CD4-positive, alpha-beta T cell (primary cell): Measurements from ENCODE around the gene INPP1. TPM values are rescaled to one million over a fixed set of nuclear protein-coding genes. Genes with fewer than 3 reads are reported as not detected.

ENCODE experiments used
- ATAC-seq: fragments of 200-7000 bp; cut with Tn5 transposase; one replicate; pipeline ENCODE4 v1.10.0; 2022; ENCODE audit warnings: mild to moderate bottlenecking; ENCODE audit not compliant: poor library complexity
- CTCF ChIA-PET: fragments of 350-600 bp; sonication (Branson Sonifier 250); formaldehyde crosslinking; loops from one replicate; lab custom pipeline; 2021; ENCODE audit warnings: antibody characterized with exemption, inconsistent platforms; lab: Charles Lee
- POLR2A ChIA-PET: fragments of 350-600 bp; sonication (Branson Sonifier 250); formaldehyde crosslinking; loops from one replicate; lab custom pipeline; 2021; ENCODE audit warnings: antibody characterized with exemption, inconsistent platforms; lab: Charles Lee
- DNase-seq, 14 experiments: peaks; one replicate each; pipeline ENCODE4 v3.0.0-alpha.2; 2013 to 2020; ENCODE audit warnings: mixed read lengths in 2 of 14
- H3K27ac ChIP-seq, 2 donors: one replicate each; pipeline versions ENCODE4 v1.5.1 to v1.7.0; 2013; ENCODE audit warnings: low read length in 2 of 2, low read depth in 1 of 2, mild to moderate bottlenecking in 1 of 2
- H3K27me3 ChIP-seq, 2 experiments: 1 replicate in 1 of 2; 2 replicates in 1 of 2; pipeline versions ENCODE4 v1.6.1 to v1.7.0; 2013; ENCODE audit warnings: low read length in 2 of 2, control low read depth in 1 of 2, mild to moderate bottlenecking in 1 of 2, moderate library complexity in 1 of 2; ENCODE audit not compliant: insufficient read depth in 2 of 2, control insufficient read depth in 1 of 2
- H3K36me3 ChIP-seq: one replicate; pipeline ENCODE4 v1.6.1; 2013; ENCODE audit warnings: low read length, control low read depth; ENCODE audit not compliant: insufficient read depth
- H3K4me1 ChIP-seq: one replicate; pipeline ENCODE4 v1.6.1; 2013; ENCODE audit warnings: low read length, control low read depth; ENCODE audit not compliant: insufficient read depth
- H3K4me3 ChIP-seq: one replicate; pipeline ENCODE4 v1.5.1; 2013; ENCODE audit warnings: mild to moderate bottlenecking, low read length, moderate library complexity
- H3K9me3 ChIP-seq, 2 experiments: 1 replicate in 1 of 2; 2 replicates in 1 of 2; pipeline versions ENCODE4 v1.6.1 to v1.7.0; 2013; ENCODE audit warnings: low read length in 2 of 2, mild to moderate bottlenecking in 2 of 2, control low read depth in 1 of 2, moderate library complexity in 1 of 2; ENCODE audit not compliant: control insufficient read depth in 1 of 2, insufficient read depth in 1 of 2
- H3K27ac Mint-ChIP-seq: one replicate; pipeline ENCODE4 v1.8.0; 2020; ENCODE audit warnings: mixed read lengths
- H3K27me3 Mint-ChIP-seq: one replicate; pipeline ENCODE4 v1.8.0; 2021; ENCODE audit warnings: mixed read lengths
- H3K36me3 Mint-ChIP-seq: one replicate; pipeline ENCODE4 v1.8.0; 2021; ENCODE audit warnings: low read depth, mixed read lengths
- H3K4me1 Mint-ChIP-seq: one replicate; pipeline ENCODE4 v1.8.0; 2021; ENCODE audit warnings: low read depth, mixed read lengths
- H3K4me3 Mint-ChIP-seq: one replicate; pipeline ENCODE4 v1.8.0; 2020; ENCODE audit warnings: mild to moderate bottlenecking, mixed read lengths
- H3K9me3 Mint-ChIP-seq: one replicate; pipeline ENCODE4 v1.8.0; 2020; ENCODE audit warnings: mixed read lengths
- CTCF ChIP-seq: fragments of 200-600 bp; IDR thresholded peaks from one replicate; pipeline ENCODE4 v1.8.0; 2022; ENCODE audit warnings: antibody characterized with exemption, mild to moderate bottlenecking
- intact Hi-C, 2 experiments: fragments of 100-400 bp; cut with DNase I in 1 of 2; cut with micrococcal nuclease in 1 of 2; formaldehyde crosslinking; loops; one replicate each; pipeline versions ENCODE4 v1.15.1 to v1.9.0; 2023 to 2025; cut with DNase I, micrococcal nuclease
- total RNA-seq, 174 experiments: library from RNA in 2 of 174; stranded (reverse) in 2 of 174; gene quantifications; one replicate each; pipeline ENCODE4 v1.2.3 and lab custom pipeline; 2021 to 2026

Gene INPP1
- total RNA-seq, 2 experiments from 2014 or later: 2.0 to 2.7 TPM

GRCh38 chr2:190409616-190410015 is 66.2 kb downstream of the INPP1 start:
- no peak for DNase-seq
- Histone ChIP-seq H3K4me1 (peaks cover 44% of the 10 kb centered on the region), H3K36me3 (no peaks in the 10 kb centered on the region), H3K4me3 (peak overlapping the region; percentile 79), H3K9me3 (peaks cover 0 to 5% of the 10 kb centered on the region in 2 experiments), H3K27me3 (no peaks in the 10 kb centered on the region), H3K27ac (peak overlapping the region; percentile 95 to 99)
- no peak for TF ChIP-seq CTCF
- H3K27ac Mint-ChIP-seq: peak overlapping the region; percentile 97
- no peaks in the 10 kb centered on the region for H3K27me3 Mint-ChIP-seq
- no peak for ATAC-seq
- peak overlapping the region; percentile 94 for H3K4me3 Mint-ChIP-seq
- H3K36me3 Mint-ChIP-seq: peaks cover 23% of the 10 kb centered on the region
- POLR2A ChIA-PET: interaction anchor here (0.7 to 5.5 kb wide), 6 partner anchors 90 to 471 kb away, joined by 3 to 100 read pairs (median 4); partner anchors contain the start of genes GLS and NEMP2
- H3K4me1 Mint-ChIP-seq: peaks cover 51% of the 10 kb centered on the region
- CTCF ChIA-PET: interaction anchor here (0.9 kb wide), 1 partner anchor 27 kb away, joined by 3 read pairs; no protein-coding TSS in a partner anchor
- intact Hi-C loops: loop anchor here (2.0 to 10.0 kb wide), 6 partner anchors 108 to 1268 kb away; partner anchors contain the start of genes NAB1 (in 1 of the 2), NABP1 (in 1 of the 2) and NEMP2 (in 1 of the 2)
- no peaks in the 10 kb centered on the region for H3K9me3 Mint-ChIP-seq

GRCh38 chr2:190410166-190410565 is 66.8 kb downstream of the INPP1 start:
- ChIA-PET POLR2A (interaction anchor here (0.5 to 5.5 kb wide), 8 partner anchors 36 to 475 kb away, joined by 3 to 100 read pairs (median 3); partner anchors contain the start of genes GLS and NEMP2), CTCF (interaction anchor here (0.9 kb wide), 1 partner anchor 27 kb away, joined by 3 read pairs; no protein-coding TSS in a partner anchor)
- Mint-ChIP-seq H3K27ac (peak overlapping the region; percentile 97), H3K36me3 (peaks cover 23% of the 10 kb centered on the region), H3K4me3 (peak overlapping the region; percentile 94), H3K9me3 (no peaks in the 10 kb centered on the region), H3K27me3 (no peaks in the 10 kb centered on the region), H3K4me1 (peaks cover 56% of the 10 kb centered on the region)
- ATAC-seq (no peak), DNase-seq (no peak)
- intact Hi-C loops: no loop called here
- Histone ChIP-seq H3K4me3 (no peak overlapping the region), H3K9me3 (peaks cover 0 to 5% of the 10 kb centered on the region in 2 experiments), H3K27ac (no peak overlapping the region), H3K36me3 (no peaks in the 10 kb centered on the region), H3K4me1 (peaks cover 46% of the 10 kb centered on the region), H3K27me3 (no peaks in the 10 kb centered on the region)
- no peak for TF ChIP-seq CTCF

DNA sequence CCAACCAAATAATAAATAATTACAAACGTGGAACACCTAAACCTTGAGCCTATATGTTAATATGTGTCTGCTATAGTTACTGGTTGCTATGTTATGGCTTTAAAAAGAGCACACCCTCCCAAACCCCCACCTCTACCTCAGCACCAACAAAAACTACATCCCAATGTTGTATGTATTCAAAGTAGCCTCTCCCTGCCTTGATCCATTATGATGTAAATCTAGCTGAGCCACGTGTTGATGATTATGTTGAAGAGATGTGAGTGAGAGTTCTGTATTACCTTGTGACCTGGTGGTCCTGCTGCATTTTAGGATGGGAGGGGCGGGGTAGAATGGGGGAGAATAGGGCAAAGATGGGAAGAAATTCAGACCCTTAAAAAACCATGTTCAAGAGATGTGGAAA is 69.6 kb downstream of the INPP1 start:
- H3K27ac ChIP-seq: no peak overlapping the region
- intact Hi-C loops: no loop called here
- Mint-ChIP-seq H3K36me3 (peaks cover 17% of the 10 kb centered on the region), H3K4me1 (peaks cover 84% of the 10 kb centered on the region), H3K27me3 (no peaks in the 10 kb centered on the region), H3K27ac (peak overlapping the region; percentile 75), H3K4me3 (peak overlapping the region; percentile 2), H3K9me3 (no peaks in the 10 kb centered on the region)
- TF ChIP-seq CTCF: no peak
- POLR2A ChIA-PET: interaction anchor here (1.5 kb wide), 1 partner anchor 469 kb away, joined by 3 read pairs; no protein-coding TSS in a partner anchor
- DNase-seq (no peak), ATAC-seq (no peak)
- no peaks in the 10 kb centered on the region for H3K27me3 ChIP-seq
- H3K36me3 ChIP-seq: peaks cover 1% of the 10 kb centered on the region
- H3K4me1 ChIP-seq: peaks cover 41% of the 10 kb centered on the region
- no peaks in the 10 kb centered on the region for H3K9me3 ChIP-seq
- CTCF ChIA-PET: no interaction called here
- H3K4me3 ChIP-seq: no peak overlapping the region
